Cardiac septum (tissue), 1 donor: ENCODE results near the gene MANEAL. TPM values are rescaled to one million over a fixed set of nuclear protein-coding genes. Genes with fewer than 3 reads are reported as not detected.

Experiments used
- DNase-seq: peaks from one replicate; pipeline ENCODE4 v3.0.0-alpha.2; 2020; ENCODE audit warnings: low spot score
- intact Hi-C: fragments of 100-400 bp; cut with DNase I; formaldehyde crosslinking; loops from one replicate; pipeline ENCODE4 v1.14.0; 2022
- total RNA-seq: library from RNA; stranded (reverse); fragmentation: NEBNext Ultra II Directional; extraction: Animal tissue kit (Norgen Biotek cat#: 25700); gene quantifications from one replicate; pipeline ENCODE4 v1.2.1, GENCODE V29; 2021
- donor health status: DM: no; HTN: no; CAD: no.

The MANEAL gene
- total RNA-seq, 1 donor from 2014 or later = 2.1 TPM

DNA sequence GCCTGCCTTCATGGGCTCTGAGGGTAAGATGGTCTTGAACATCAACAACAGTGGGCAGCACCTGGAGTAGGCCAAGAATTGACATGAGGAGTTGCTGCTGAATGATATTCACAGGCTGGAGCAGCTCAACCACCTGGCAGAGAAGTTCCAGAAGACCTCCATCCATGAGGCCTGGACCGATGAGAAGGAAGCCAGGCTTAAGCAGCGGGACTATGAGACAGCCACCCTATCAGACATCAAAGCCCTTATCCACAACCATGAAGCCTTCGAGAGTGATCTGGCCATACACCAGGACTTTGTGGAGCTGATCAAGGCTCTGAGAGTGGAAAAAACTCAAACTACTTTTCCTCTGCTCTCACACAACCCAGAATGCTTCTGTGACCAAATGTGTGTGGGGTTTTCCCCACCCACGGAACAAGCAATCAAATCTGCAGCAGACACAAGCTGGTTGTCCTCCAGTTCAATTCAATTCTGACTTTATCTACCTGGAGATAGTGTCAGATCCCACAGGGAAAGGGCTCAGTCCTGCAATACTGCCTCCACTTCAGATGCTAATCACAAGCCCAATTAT is 16.6 kb upstream of the MANEAL start:
- intact Hi-C loops = no loop called here
- DNase-seq = no peak

DNA sequence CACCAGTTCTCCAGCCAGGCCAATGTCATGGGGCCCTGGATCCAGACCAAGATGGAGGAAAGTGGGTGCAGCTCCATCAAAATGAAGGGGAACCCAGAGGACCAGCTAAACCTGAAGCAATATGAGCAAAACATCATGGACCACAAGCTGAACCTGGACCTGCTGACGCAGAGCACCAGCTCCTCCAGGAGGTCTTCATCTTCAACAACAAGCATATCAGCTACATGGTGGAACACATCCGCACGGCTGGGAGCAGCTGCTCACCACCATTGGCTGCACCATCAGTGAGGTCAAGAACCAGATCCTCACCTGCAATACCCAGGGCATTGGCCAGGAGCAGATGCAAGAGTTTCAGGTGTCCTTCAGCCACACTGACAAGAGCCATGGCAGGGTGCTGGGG is 15.0 kb upstream of the MANEAL start:
- no peak for DNase-seq
- intact Hi-C loops = no loop called here

DNA sequence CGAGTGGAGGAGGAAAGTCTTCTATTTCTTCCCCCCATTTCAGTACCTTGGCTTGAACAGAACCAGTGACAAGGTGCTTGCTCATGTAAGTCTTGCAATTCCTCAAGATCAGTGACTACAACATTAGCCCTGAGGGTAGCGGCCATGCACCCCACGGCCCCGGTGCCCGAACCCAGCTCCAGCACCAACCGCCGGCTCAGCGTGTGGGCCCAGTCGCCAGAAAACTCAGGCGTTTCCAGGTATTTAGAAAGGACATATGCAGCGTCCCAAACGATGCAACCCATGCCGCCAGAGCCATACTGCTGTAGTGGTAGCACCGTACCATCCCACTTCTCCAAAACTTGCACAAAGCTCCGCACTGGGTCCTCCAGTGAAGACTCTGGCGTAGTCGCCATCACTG is 11.2 kb upstream of the MANEAL start:
- DNase-seq = no peak
- intact Hi-C loops = no loop called here

DNA sequence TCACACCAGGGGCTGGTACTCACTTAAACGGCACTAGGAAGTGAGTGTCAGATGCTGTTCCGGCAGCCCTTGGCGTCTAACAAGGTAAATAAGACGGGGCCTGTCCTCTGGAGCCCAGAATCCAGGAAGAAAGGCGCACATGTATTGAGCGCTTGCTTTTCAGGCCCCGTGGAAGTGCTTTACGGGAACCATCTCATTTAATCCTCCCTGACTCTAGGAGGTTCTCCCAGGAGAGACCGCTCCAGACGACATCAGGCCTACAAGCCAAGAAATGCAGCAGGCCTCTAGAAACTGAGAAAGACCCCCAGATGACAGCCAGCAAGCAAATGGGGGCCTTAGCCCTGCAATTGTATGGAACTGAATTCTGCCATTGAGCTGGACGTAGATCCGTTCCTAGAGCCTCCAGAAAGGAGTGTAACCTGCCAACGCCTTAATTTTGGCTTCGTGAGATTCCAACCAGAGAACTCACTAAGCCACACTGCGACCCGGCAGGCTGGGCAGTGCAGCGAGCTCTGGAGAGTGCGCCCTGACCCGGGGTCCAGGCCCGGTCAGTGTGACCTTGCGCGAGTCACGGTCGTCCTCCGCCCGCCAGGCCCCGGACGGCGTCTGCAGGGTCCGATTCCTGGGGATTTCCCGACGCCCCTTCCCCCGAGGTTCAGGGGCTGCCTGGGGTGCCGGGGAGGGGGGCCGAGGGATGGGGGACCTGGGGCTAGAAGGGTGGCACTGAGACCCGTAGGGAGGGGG is 532 bp upstream of the MANEAL start:
- DNase-seq = no peak
- intact Hi-C loops = no loop called here

DNA sequence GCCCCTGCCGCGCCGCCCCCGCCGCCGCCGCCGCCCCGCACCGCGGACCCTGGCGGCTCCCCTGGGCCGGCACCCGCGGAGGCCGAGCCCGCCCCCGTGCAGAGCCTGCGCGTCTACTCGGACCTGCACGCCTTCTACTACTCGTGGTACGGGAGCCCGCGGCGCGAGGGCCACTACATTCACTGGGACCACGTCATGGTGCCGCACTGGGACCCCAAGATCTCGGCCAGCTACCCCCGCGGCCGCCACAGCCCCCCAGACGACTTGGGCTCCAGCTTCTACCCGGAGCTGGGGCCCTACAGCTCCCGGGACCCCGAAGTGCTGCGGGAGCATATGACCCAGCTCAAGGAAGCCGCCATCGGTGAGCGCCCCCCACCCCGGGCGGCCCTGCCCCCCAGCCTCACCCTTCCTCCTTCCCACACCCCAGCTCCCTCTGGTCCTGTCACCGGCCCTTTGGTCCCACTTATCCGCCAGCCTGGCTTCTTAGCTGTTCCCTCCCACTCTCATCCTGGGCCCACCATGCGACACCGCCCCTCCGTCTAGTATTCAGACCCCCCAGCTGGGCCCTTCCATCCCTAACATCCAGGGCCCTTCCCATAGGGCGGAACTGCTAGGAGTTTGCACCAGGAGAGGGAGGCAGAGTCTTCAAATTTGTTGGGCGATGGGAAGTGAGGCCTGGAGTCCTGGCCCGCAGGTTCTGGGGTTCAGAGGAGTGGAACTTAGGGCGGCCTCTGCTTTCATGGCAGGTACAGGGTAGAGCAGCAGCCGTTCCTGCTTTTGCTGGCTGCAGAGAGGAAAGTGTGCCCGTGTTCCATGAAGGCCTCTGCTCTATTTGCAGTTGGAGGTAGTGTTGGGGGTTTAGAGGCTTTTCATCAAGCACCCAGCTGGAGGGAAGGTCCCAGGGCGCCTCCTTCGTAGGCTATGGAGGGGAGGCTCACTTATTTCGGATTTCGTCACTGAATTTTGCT is 1.0 kb downstream of the MANEAL start:
- intact Hi-C loops = no loop called here
- no peak for DNase-seq

DNA sequence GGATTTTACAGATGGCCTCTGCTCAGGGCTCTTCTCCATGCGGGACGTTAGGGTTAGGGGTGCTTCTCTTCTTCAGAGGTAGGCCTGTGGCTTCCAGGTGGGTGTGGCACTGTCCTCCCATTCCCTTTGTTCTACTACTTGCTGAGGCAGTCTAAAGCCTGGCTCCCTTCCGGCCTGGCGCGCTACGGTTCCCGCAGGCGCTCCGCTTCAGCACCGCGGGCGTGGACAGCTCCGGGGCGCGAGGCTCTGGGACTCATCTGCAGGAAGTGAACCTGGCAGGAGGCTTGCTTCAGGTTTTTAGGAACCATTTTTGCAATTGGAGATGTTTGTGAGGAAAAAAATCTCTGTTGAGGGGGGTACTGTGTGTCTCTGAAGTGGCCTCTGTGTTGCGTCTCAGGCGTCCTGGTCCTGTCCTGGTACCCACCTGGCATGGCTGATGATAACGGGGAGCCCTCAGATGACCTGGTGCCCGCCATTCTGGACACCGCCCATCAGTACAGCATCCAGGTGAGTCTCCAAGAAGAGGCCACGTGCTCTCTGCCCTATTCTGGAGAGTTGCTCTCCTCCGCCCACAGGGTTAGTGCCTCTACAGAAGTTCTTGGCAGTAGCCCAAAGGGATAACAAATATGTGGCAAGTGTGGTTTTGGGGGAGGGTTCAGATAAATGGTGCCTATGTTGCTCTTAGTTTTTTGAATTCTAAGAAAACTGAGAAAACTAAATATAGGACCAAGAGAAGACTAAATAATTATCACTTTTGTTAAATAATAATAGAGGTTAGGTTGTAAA is 1.9 kb downstream of the MANEAL start:
- DNase-seq = peak; percentile 77
- intact Hi-C loops = no loop called here

DNA sequence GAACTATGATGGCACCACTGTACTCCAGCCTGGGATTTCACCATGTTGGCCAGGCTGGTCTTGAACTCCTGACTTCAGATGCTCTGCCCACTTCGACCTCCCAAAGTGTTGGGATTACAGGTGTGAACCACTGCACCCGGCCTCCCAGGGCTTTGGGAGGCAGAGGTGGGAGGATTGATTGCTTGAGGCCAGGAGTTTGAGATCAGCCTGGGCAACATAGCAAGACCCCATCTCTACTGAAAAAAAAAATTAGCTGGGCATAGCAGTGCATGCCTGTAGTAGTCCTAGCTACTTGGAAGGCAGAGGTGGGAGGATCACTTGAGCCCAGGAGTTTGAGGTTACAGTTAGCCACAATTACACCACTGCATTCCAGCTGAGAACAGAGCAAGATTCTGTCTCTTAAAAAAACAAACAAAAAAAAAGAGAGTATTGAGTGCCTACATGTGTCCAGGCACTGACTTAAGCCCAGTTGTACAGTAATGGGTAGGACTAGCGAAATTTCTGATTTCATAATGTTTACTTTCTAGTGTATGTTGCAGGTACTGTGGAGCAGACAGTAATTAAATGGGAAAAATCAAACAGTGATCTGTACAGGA is 4.2 kb downstream of the MANEAL start:
- no peak for DNase-seq
- intact Hi-C loops = no loop called here

DNA sequence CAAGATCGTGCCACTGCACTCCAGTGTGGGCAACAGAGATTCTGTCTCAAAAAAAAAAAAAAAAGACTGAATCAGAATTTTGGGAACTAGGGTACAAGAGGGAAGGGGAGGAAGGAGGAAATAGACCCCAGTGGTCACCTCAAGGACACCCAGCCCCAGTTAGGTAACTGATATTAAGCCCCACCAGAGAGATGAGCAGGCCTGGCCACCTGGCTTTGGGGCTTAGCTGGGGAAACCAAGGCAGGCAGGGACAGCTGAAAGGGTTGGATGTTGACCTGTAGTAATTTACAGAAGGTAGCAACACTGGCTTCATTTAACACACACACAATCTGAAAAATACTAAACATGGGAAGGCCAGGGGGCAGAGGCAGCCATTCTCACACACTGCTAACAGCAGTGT is 8.8 kb downstream of the MANEAL start:
- DNase-seq = no peak
- intact Hi-C loops = loop anchor here (10.0 kb wide), 2 partner anchors 172 to 208 kb away; partner anchors contain the start of gene GNL2

DNA sequence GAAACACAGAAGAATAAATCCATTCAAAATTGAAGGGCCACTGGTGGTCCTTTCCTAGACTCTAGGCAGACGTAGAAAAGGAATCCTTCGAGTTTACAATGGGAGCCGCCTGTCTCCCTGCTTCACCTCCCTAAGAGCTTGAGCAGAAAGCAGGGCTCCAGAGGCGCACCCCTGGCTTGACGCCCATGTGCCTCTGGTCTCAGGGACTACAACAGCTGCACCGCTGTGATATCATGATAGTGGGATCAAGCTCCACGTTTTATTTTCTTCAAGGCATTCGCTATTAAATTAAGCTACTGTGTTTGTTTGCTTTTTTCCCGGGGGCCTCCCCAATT is 13.5 kb downstream of the MANEAL start:
- intact Hi-C loops = loop anchor here (5.0 to 10.0 kb wide), 5 partner anchors 50 to 212 kb away; partner anchors contain the start of genes CDCA8, GNL2, INPP5B and MTF1
- no peak for DNase-seq

DNA sequence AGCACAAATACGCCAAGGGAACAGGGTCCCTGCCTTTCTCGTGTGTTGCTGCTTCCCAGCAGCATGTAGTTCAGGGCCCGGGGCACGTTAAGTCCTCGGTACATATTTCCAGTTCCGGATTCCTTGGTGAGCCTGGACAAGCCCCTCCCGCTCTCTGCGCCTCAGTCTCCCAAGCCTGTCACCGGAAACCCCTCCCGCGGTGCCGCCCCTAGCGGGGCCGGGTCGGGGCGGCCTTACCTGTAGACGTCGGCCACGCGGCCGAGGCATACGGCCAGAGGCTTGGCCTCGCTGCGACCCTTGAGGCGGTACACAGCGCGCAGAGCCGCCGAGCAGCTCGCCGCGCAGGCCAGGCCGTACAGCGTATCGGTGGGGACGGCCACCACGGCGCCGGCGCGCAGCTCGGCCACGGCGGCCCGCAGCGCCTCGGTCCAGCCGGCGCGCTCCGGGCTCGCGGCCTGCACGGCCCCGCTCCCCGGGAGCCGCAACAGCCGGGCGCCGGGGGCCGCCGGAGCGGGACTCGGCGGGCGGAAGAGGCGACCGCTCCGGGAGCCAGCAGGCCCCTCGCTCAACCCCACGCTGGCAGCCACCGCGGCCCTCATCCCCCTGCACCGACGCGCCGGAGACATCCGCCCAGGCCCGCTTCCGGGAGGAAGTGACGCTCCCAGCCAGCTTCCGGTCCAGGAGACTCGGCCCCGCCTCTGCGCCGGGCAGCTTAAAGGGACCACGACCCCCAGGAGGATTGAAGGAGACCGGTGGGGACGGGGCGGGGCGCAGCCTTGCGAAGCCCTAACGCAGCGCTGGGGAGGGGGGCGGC is 14.1 kb downstream of the MANEAL start, which contains the start of the genes C1orf122 and YRDC:
Gene C1orf122, plus strand, starts transcription at position 236 of the 814 bp plus-strand sequence. CDS start 615 bp downstream, outside the sequence.
Gene YRDC, minus strand, starts transcription at position 654 of the 814 bp plus-strand sequence. Its CDS starts 28 bp downstream, at position 626.
- DNase-seq = peak; percentile 98
- intact Hi-C loops = loop anchor here (5.0 to 10.0 kb wide), 5 partner anchors 50 to 213 kb away; partner anchors contain the start of genes CDCA8, GNL2, INPP5B and MTF1

DNA sequence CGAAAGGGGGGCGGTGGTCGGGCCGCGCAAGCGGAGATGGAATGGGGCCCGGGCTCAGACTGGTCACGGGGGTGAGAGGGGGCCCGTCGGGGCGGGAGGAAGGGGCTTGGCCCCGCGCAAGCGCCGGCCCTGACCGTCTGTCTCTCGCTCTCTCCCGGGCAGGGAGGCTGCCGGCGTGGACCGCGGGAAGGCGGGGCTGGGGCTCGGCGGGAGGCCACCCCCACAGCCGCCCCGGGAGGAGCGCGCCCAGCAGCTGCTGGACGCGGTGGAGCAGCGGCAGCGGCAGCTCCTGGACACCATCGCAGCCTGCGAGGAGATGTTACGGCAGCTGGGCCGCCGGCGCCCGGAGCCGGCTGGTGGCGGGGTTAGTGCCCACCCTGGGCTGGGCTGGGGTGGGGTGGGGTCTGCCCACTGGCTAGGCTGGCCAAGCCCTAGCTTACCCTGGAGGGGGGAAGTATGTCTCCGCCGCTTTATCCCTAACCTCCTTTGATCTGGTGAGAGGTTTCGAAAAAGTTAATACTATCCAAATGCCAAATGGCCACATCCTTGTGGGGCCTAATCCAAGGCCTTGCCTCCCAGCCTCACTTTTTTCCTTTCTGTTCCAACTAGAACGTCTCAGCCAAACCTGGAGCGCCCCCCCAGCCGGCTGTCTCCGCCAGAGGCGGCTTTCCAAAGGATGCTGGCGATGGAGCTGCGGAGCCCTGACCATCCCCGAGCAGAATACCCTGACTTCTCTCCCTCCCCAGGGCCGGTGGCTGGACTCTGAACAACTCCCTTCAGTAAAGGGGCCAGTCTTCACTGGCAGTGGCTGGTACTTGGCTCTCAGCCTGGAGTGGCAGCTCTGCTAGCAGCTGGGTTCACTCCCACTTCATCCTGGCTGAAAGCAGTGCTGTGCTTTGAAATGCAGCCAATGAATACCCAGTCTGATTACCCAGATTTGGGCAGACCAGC is 15.0 kb downstream of the MANEAL start:
- intact Hi-C loops = loop anchor here (5.0 to 10.0 kb wide), 5 partner anchors 49 to 214 kb away; partner anchors contain the start of genes CDCA8, GNL2, INPP5B and MTF1
- DNase-seq = peak; percentile 83

DNA sequence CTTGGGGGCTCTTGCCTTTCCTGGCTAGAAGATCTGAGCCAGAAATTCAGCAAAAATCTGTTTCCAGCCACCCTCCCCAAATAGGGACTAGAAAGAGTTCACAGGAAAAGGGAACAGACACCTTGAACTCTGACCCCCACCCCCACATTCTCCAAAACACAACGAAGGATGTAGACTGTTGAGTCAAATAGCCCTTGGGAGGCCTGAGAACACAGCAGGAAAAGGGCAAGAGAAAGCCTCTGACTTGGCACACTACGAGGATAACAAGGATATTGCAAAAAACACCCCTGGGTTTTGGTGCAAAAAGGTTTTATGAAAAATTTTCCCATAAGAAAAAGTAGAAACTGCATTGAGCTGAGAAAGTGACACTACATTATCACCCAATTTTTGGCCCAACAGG is 16.3 kb downstream of the MANEAL start:
- intact Hi-C loops = loop anchor here (5.0 to 10.0 kb wide), 5 partner anchors 47 to 215 kb away; partner anchors contain the start of genes CDCA8, GNL2, INPP5B and MTF1
- DNase-seq = no peak

DNA sequence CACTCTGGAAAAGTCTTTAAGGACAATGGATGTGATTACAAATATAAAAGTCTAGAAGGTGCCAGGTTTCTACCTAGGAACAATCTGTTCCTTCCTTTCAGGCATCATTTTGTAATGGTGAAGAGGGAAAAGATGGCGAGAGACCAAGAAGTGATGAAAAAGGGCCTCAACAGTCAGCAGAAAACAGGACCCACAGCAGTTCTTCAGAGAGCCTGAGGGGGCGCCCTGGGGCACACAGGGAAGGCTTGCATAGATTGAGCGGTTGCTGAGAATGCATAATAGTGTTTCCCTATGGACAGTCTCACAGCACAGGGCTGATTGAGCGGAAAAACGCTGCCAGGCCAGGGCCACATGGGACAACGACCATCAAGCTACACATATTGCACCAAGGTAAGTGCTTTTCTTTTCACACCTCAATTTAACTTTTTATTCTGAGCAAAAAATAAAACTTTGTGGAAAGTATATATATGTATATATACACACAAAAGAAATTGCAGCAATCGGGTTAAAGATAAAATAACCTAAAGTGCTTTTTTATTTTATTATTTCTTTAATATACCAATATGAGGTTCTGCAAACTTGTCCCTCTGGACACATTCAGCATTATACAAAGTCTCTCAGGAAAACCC is 17.5 kb downstream of the MANEAL start:
- intact Hi-C loops = no loop called here
- peak; percentile 79 for DNase-seq

DNA sequence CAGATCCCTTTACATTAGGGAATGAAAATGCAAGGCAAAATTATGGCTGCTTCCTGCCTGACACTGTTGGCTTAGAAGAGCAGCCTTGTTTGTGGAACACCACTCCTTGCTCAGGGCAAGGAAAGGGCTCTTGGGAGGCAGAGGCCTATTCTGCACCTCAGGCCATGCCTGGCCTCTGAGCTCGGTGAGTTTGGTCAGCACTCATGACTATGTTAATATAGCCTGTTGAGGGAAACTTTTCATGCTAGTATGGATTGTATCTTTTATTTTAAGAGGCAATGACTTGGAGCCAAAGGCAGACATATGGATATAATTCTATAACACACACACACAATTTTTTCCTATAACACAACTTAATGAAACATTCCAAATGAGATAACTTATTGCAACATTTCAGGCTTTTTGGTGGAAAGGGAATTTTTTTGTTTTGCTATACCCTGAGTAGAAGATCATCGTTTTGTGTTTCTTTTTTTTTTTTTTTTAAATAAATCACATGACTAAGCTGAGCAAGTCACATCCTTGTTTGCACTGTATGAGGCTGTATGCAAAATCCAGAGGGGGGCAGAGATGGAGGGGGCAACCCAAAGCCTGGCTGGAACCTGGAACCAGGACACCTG is 20.0 kb downstream of the MANEAL start:
- no peak for DNase-seq
- intact Hi-C loops = no loop called here

DNA sequence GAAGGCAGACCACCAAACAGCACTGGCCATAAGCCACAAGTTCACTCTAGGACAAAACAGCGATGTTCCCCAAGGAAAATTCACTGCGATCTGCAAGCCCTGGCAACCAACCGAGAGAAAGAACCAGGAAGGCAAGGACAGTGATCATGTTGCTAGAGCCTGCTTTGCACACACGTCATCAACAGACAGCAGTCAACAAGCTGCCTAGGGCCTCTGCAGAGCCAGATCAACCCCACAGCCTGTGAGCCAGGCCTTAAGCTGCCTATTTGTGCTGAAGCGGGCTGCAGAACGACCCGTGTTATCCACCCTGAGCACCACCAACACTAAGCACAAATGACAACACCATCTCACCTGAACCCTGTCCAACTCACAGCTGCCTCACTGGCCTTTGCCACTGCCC is 20.6 kb downstream of the MANEAL start:
- no peak for DNase-seq

DNA sequence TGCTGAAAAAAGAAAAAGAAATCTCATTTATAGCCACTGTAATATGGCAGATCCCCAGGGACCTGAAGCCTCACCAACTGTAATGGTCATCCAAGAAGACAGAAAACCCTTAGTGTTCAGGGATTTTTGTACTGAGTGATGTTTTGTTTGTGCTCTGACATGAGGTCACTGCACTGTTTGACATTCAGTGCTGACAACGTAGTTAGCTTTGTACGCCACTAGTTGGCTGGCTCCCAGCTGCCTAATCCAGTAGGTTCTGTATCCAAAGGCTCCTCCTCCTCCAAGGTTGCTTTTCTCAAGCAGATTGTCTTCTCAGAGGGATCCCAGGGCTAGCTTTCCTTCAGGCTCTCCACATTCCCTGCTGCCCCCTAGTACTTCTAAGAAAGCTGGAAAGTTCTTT is 23.8 kb downstream of the MANEAL start:
- DNase-seq = no peak
- intact Hi-C loops = no loop called here

More for the DNA sequence above, 20.6 kb downstream of the MANEAL start:
- intact Hi-C loops = no loop called here
